C4-2B (cell line): Measurements from ENCODE around the gene TAF4B.

Experiments used
- H3K27ac ChIP-seq: fragments of 450-650 bp; 2 replicates; pipeline ENCODE4 v1.5.1; 2017
- ZFX ChIP-seq: fragments of 450-650 bp; IDR thresholded peaks from 2 replicates; pipeline ENCODE4 v1.6.1; 2017
- TF ChIP-seq, protein P1 (sequence below): fragments of 450-650 bp; conservative IDR thresholded peaks from 2 replicates; pipeline ENCODE4 v1.5.1; 2017; ENCODE audit warnings: mild to moderate bottlenecking

Gene TAF4B

GRCh38 chr18:26325771-26326170, 99.5 kb downstream of the TAF4B start:
- no peak overlapping the region for H3K27ac ChIP-seq
- TF ChIP-seq, protein P1, sequence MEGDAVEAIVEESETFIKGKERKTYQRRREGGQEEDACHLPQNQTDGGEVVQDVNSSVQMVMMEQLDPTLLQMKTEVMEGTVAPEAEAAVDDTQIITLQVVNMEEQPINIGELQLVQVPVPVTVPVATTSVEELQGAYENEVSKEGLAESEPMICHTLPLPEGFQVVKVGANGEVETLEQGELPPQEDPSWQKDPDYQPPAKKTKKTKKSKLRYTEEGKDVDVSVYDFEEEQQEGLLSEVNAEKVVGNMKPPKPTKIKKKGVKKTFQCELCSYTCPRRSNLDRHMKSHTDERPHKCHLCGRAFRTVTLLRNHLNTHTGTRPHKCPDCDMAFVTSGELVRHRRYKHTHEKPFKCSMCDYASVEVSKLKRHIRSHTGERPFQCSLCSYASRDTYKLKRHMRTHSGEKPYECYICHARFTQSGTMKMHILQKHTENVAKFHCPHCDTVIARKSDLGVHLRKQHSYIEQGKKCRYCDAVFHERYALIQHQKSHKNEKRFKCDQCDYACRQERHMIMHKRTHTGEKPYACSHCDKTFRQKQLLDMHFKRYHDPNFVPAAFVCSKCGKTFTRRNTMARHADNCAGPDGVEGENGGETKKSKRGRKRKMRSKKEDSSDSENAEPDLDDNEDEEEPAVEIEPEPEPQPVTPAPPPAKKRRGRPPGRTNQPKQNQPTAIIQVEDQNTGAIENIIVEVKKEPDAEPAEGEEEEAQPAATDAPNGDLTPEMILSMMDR: no peak
- no peak for TF ChIP-seq ZFX

GRCh38 chr18:26327062-26327461, 100.8 kb downstream of the TAF4B start:
- TF ChIP-seq ZFX: no peak
- TF ChIP-seq, protein P1: no peak
- H3K27ac ChIP-seq: no peak overlapping the region

GRCh38 chr18:26332991-26333390, 106.7 kb downstream of the TAF4B start:
- no peak overlapping the region for H3K27ac ChIP-seq
- TF ChIP-seq, protein P1: no peak
- TF ChIP-seq ZFX: no peak

DNA sequence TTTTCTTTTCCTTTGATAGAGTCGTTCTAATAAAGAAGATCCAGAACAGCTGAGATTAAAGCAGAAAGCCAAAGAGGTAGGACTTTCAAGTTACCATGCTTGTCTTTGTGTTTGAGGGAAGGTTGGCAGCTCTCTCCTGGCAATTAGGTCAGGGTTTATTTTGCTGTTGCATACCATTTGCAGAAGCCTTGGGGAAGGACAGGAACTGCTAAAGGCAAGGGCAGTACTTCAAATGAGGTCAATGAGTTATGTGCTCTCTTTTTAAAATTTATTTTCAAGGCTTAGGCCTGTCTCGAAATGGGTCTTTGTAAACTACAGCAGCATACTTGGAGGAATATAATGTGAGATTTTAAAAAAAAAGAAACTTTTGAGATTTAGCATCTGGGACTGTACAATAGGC, 108.9 kb downstream of the TAF4B start:
- H3K27ac ChIP-seq: no peak overlapping the region
- TF ChIP-seq, protein P1: no peak
- TF ChIP-seq ZFX: no peak

GRCh38 chr18:26335571-26336487, 109.6 kb downstream of the TAF4B start:
- H3K27ac ChIP-seq: no peak overlapping the region

GRCh38 chr18:26336572-26336971, 110.3 kb downstream of the TAF4B start:
- no peak overlapping the region for H3K27ac ChIP-seq
- TF ChIP-seq, protein P1: no peak
- TF ChIP-seq ZFX: no peak

More at GRCh38 chr18:26335571-26336487, 109.6 kb downstream of the TAF4B start:
- no peak for TF ChIP-seq ZFX
- TF ChIP-seq, protein P1: no peak

- no peak overlapping the region for H3K27ac ChIP-seq
- no peak for TF ChIP-seq ZFX
- TF ChIP-seq, protein P1: no peak
Measured at GRCh38 chr18:26342646-26343045, 116.4 kb downstream of the TAF4B start.
